SK-N-SH treated with all-trans-retinoic acid at 6 μM for 48 hours (cell line): ENCODE data around the gene LCTL.

Source experiments
- ATAC-seq: fragments of 200-7000 bp; cut with Tn5 transposase; 3 replicates; pipeline ENCODE4 v1.9.1; 2020; ENCODE audit warnings: mild to moderate bottlenecking, moderate library complexity
- ARNTL ChIP-seq: fragments of 450-650 bp; formaldehyde crosslinking; IDR thresholded peaks from 2 replicates; pipeline ENCODE4 v1.5.0; 2020; ENCODE audit warnings: low read depth, mild to moderate bottlenecking, moderate library complexity, borderline replicate concordance
- CREB5 ChIP-seq: fragments of 250-450 bp; sonication (Bioruptor Pico); IDR thresholded peaks from 2 replicates; pipeline ENCODE4 v1.5.1; 2020; ENCODE audit warnings: low read depth, mild to moderate bottlenecking, moderate library complexity
- CSRNP3 ChIP-seq: fragments of 250-450 bp; sonication (Bioruptor Pico); IDR thresholded peaks from 2 replicates; pipeline ENCODE4 v1.5.1; 2021; ENCODE audit warnings: mild to moderate bottlenecking, moderate library complexity
- ESRRG ChIP-seq: fragments of 250-450 bp; sonication (Bioruptor Pico); IDR thresholded peaks from 2 replicates; pipeline ENCODE4 v1.6.1; 2021; ENCODE audit warnings: mild to moderate bottlenecking
- GLIS3 ChIP-seq: fragments of 250-450 bp; sonication (Bioruptor Pico); IDR thresholded peaks from 2 replicates; pipeline ENCODE4 v1.5.0; 2020; ENCODE audit warnings: mild to moderate bottlenecking, moderate library complexity
- ISL1 ChIP-seq: fragments of 250-450 bp; sonication (Bioruptor Pico); IDR thresholded peaks from 2 replicates; pipeline ENCODE4 v2.1.2; 2022; ENCODE audit warnings: mild to moderate bottlenecking, moderate library complexity
- OSR1 ChIP-seq: fragments of 250-450 bp; sonication (Bioruptor Pico); IDR thresholded peaks from 2 replicates; pipeline ENCODE4 v1.8.0; 2022; ENCODE audit warnings: moderate library complexity, mild to moderate bottlenecking, inconsistent platforms
- PATZ1 ChIP-seq: fragments of 250-450 bp; sonication (Bioruptor Pico); IDR thresholded peaks from 2 replicates; pipeline ENCODE4 v1.8.0; 2020; ENCODE audit warnings: mild to moderate bottlenecking, moderate library complexity, borderline replicate concordance
- POU6F1 ChIP-seq: fragments of 250-450 bp; sonication (Bioruptor Pico); IDR thresholded peaks from 2 replicates; pipeline ENCODE4 v1.8.0; 2021; ENCODE audit warnings: low read depth, mild to moderate bottlenecking, moderate library complexity, borderline replicate concordance
- PPARA ChIP-seq: fragments of 250-450 bp; sonication (Bioruptor Pico); IDR thresholded peaks from 2 replicates; pipeline ENCODE4 v1.5.0; 2020; ENCODE audit warnings: mild to moderate bottlenecking, borderline replicate concordance
- RARB ChIP-seq: fragments of 250-450 bp; sonication (Bioruptor Pico); IDR thresholded peaks from 2 replicates; pipeline ENCODE4 v1.8.0; 2021; ENCODE audit warnings: mild to moderate bottlenecking, moderate library complexity
- SNAI2 ChIP-seq: fragments of 250-450 bp; sonication (Bioruptor Pico); IDR thresholded peaks from 2 replicates; pipeline ENCODE4 v1.5.0; 2020; ENCODE audit warnings: mild to moderate bottlenecking, moderate library complexity
- TCF4 ChIP-seq: fragments of 250-450 bp; sonication (Bioruptor Pico); IDR thresholded peaks from 2 replicates; pipeline ENCODE4 v1.8.0; 2021; ENCODE audit warnings: mild to moderate bottlenecking, moderate library complexity, borderline replicate concordance
- TOX ChIP-seq: fragments of 250-450 bp; sonication (Bioruptor Pico); IDR thresholded peaks from 2 replicates; pipeline ENCODE4 v1.8.0; 2021; ENCODE audit warnings: mild to moderate bottlenecking, moderate library complexity, borderline replicate concordance
- TSHZ2 ChIP-seq: fragments of 250-450 bp; sonication (Bioruptor Pico); IDR thresholded peaks from 2 replicates; pipeline ENCODE4 v1.5.0; 2020; ENCODE audit warnings: mild to moderate bottlenecking, moderate library complexity
- ZC3H10 ChIP-seq: fragments of 250-450 bp; sonication (Bioruptor Pico); IDR thresholded peaks from 2 replicates; pipeline ENCODE4 v1.5.1; 2021; ENCODE audit warnings: mild to moderate bottlenecking, moderate library complexity
- ZFP3 ChIP-seq: fragments of 250-450 bp; sonication (Bioruptor Pico); IDR thresholded peaks from 2 replicates; pipeline ENCODE4 v1.5.0; 2020; ENCODE audit warnings: mild to moderate bottlenecking, moderate library complexity
- ZFP30 ChIP-seq: fragments of 450-650 bp; formaldehyde crosslinking; IDR thresholded peaks from 2 replicates; pipeline ENCODE4 v1.5.0; 2022; ENCODE audit warnings: mild to moderate bottlenecking, moderate library complexity
- ZNF565 ChIP-seq: fragments of 450-650 bp; formaldehyde crosslinking; conservative IDR thresholded peaks from 2 replicates; pipeline ENCODE4 v1.5.0; 2020; ENCODE audit warnings: low read depth, mild to moderate bottlenecking, moderate library complexity

The LCTL gene

GRCh38 chr15:66608159-66608558 lies 42.4 kb upstream of the LCTL start:
- no peak for ATAC-seq
- 0 out of 2 replicates have a peak, but pooled peaks have one; percentile 13 for TF ChIP-seq TCF4
- TF ChIP-seq CSRNP3 (CRISPR knock-in tag): no peak
- TF ChIP-seq, all 23 proteins: peak for 1

GRCh38 chr15:66603301-66604179 lies 37.7 kb upstream of the LCTL start:
- ATAC-seq: peak; percentile 98
- no peak for TF ChIP-seq SNAI2 (CRISPR knock-in tag)
- no peak for TF ChIP-seq TOX
- no peak for TF ChIP-seq TSHZ2
- TF ChIP-seq ZC3H10 (CRISPR knock-in tag): no peak
- no peak for TF ChIP-seq ESRRG (CRISPR knock-in tag)
- no peak for TF ChIP-seq ZFP30 (CRISPR knock-in tag)
- no peak for TF ChIP-seq CSRNP3 (CRISPR knock-in tag)
- TF ChIP-seq POU6F1 (CRISPR knock-in tag): no peak
- TF ChIP-seq ARNTL: no peak
- TF ChIP-seq ISL1 (CRISPR knock-in tag): no peak
- TF ChIP-seq ZFP3: no peak
- TF ChIP-seq PATZ1 (CRISPR knock-in tag): no peak
- no peak for TF ChIP-seq TCF4
- TF ChIP-seq PPARA (CRISPR knock-in tag): no peak
- TF ChIP-seq, all 23 proteins: peak for 0

- no peak for ATAC-seq
- TF ChIP-seq CSRNP3 (CRISPR knock-in tag) (no peak), CREB5 (CRISPR knock-in tag) (no peak), GLIS3 (CRISPR knock-in tag) (no peak), POU6F1 (CRISPR knock-in tag) (no peak), ZNF565 (CRISPR knock-in tag) (no peak), TSHZ2 (no peak), ZFP3 (no peak), ZC3H10 (CRISPR knock-in tag) (no peak), OSR1 (CRISPR knock-in tag) (no peak), ISL1 (CRISPR knock-in tag) (no peak), RARB (CRISPR knock-in tag) (no peak)
Measured at GRCh38 chr15:66601521-66601920, 35.7 kb upstream of the LCTL start.
